Stomach (tissue), 4 donors: ENCODE data around the gene TEAD1.

Source experiments
- POLR2A ChIP-seq, 4 donors: fragments of 450-650 bp; IDR thresholded peaks; one replicate each; pipeline ENCODE4 v1.6.1; 2016; ENCODE audit warnings: antibody characterized with exemption in 4 of 4, control low read depth in 2 of 4, mild to moderate bottlenecking in 1 of 4, moderate library complexity in 1 of 4
- TF ChIP-seq, protein P1 (sequence below), 7 experiments: fragments of 450-650 bp in 4 of 7; fragments of 200-600 bp in 3 of 7; sonication (generic) in 3 of 7; IDR thresholded peaks; one replicate each; pipeline ENCODE4 v1.5.1; 2016 to 2019; ENCODE audit warnings: antibody characterized with exemption in 7 of 7, control low read depth in 2 of 7, mild to moderate bottlenecking in 1 of 7

- TF ChIP-seq, protein P1, sequence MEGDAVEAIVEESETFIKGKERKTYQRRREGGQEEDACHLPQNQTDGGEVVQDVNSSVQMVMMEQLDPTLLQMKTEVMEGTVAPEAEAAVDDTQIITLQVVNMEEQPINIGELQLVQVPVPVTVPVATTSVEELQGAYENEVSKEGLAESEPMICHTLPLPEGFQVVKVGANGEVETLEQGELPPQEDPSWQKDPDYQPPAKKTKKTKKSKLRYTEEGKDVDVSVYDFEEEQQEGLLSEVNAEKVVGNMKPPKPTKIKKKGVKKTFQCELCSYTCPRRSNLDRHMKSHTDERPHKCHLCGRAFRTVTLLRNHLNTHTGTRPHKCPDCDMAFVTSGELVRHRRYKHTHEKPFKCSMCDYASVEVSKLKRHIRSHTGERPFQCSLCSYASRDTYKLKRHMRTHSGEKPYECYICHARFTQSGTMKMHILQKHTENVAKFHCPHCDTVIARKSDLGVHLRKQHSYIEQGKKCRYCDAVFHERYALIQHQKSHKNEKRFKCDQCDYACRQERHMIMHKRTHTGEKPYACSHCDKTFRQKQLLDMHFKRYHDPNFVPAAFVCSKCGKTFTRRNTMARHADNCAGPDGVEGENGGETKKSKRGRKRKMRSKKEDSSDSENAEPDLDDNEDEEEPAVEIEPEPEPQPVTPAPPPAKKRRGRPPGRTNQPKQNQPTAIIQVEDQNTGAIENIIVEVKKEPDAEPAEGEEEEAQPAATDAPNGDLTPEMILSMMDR (IDR thresholded peaks at IDR 0.05) = no peak
- no peak for TF ChIP-seq POLR2A (IDR thresholded peaks at IDR 0.05)
These were observed 13.5 kb downstream of the TEAD1 start for GRCh38 chr11:12687740-12688139.
